ENCODE data around the gene RGCC. TPM values are rescaled to one million over a fixed set of nuclear protein-coding genes. Genes with fewer than 3 reads are reported as not detected.

The RGCC gene
- total RNA-seq, 1 experiment from 2014 or later = not detected

DNA sequence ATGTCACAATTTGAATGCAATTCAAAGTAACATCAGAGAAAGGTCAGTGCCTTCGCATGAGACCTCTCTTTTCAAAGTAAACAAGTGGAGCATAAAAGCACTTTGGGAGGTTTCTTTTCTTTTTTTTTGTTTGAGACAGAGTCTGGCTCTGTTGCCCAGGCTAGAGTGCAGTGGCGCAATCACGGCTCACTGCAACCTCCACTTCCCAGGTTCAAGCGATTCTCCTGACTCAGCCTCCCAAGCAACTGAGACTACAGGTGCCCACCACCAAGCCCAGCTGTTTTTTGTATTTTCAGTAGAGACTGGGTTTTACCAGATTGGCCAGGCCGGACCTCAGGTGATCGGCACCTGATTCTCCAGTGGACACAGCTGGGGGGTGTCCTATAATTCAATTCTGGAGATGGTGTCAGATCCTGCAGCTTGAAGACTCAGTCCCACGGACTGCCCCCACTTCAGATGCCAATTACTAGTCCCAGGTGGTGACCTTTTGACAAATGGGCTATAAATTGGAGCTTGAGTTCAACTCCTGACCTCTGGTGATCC, 57.6 kb downstream of the RGCC start:
- Histone ChIP-seq H2AK5ac (ENCODE audit: insufficient read length, low read length) (no peak overlapping the region), H4K20me1 (ENCODE audit: control insufficient read depth, insufficient read depth, insufficient read length) (no peaks in the 10 kb centered on the region), H3K4ac (ENCODE audit: low read depth, low read length) (no peak overlapping the region), H3K23ac (ENCODE audit: insufficient read length, low read depth, low read length) (no peak overlapping the region), H3K4me1 (ENCODE audit: insufficient read depth, low read length) (no peaks in the 10 kb centered on the region), H4K8ac (replicated peaks; ENCODE audit: insufficient read length, low read depth, low read length) (no peak overlapping the region), H3T11ph (ENCODE audit: low read length) (no peak overlapping the region), H3K56ac (ENCODE audit: insufficient read length, low read depth, low read length) (no peak overlapping the region), H3K27me3 (ENCODE audit: insufficient read depth, low read length) (no peaks in the 10 kb centered on the region), H3K27ac (ENCODE audit: insufficient read length, low read depth, low read length) (no peak overlapping the region), H2BK120ac (ENCODE audit: low read depth, low read length, poor library complexity, severe bottlenecking) (no peak overlapping the region), H3K4me2 (ENCODE audit: insufficient read depth, insufficient read length, low read length) (no peak overlapping the region), H3K14ac (ENCODE audit: insufficient read depth, low read length) (no peak overlapping the region), H3K9me3 (ENCODE audit: control insufficient read depth, low read depth, low read length) (no peaks in the 10 kb centered on the region), H2BK20ac (ENCODE audit: low read depth, low read length, poor library complexity, severe bottlenecking) (no peak overlapping the region), H2BK15ac (ENCODE audit: low read depth, low read length) (no peak overlapping the region; the same call in 1 of the 2 replicates), H4K5ac (ENCODE audit: insufficient read length, low read depth, low read length) (no peak overlapping the region), H3K79me2 (ENCODE audit: insufficient read depth, low read length) (no peaks in the 10 kb centered on the region), H2AFZ (ENCODE audit: low read length) (no peak overlapping the region), H3K79me1 (ENCODE audit: insufficient read depth, low read depth, low read length, poor library complexity, severe bottlenecking) (no peaks in the 10 kb centered on the region), H3K18ac (ENCODE audit: insufficient read length, low read depth, low read length) (no peak overlapping the region), H3K9ac (ENCODE audit: extremely low read depth, insufficient read length, low read length) (no peak overlapping the region), H2BK12ac (ENCODE audit: insufficient read length, low read depth, low read length) (no peak overlapping the region), H4K91ac (ENCODE audit: insufficient read length, low read depth, low read length) (no peak overlapping the region), H3K23me2 (ENCODE audit: insufficient read length, low read depth, low read length, poor library complexity, severe bottlenecking) (no peaks in the 10 kb centered on the region), H2BK5ac (ENCODE audit: insufficient read length, low read length) (no peak overlapping the region)
- TF ChIP-seq, protein P1, sequence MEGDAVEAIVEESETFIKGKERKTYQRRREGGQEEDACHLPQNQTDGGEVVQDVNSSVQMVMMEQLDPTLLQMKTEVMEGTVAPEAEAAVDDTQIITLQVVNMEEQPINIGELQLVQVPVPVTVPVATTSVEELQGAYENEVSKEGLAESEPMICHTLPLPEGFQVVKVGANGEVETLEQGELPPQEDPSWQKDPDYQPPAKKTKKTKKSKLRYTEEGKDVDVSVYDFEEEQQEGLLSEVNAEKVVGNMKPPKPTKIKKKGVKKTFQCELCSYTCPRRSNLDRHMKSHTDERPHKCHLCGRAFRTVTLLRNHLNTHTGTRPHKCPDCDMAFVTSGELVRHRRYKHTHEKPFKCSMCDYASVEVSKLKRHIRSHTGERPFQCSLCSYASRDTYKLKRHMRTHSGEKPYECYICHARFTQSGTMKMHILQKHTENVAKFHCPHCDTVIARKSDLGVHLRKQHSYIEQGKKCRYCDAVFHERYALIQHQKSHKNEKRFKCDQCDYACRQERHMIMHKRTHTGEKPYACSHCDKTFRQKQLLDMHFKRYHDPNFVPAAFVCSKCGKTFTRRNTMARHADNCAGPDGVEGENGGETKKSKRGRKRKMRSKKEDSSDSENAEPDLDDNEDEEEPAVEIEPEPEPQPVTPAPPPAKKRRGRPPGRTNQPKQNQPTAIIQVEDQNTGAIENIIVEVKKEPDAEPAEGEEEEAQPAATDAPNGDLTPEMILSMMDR (conservative IDR thresholded peaks at IDR 0.05) = no peak
- no peak for DNase-seq
- Mint-ChIP-seq H3K36me3 (ENCODE audit: insufficient read depth in 1 of 3, low read depth in 3 of 3) (peaks cover 0 to 4% (median 0%) of the 10 kb centered on the region in 3 experiments; a peak in 1 of 7 replicates), H3K4me3 (no peak overlapping the region), H3K9me3 (peaks cover 0 to 2% of the 10 kb centered on the region in 2 experiments; a peak in 2 of 5 replicates), H3K4me1 (peaks cover 0 to 3% of the 10 kb centered on the region in 2 experiments; a peak in 1 of 4 replicates), H3K27ac (no peak overlapping the region), H3K27me3 (ENCODE audit: low read depth) (peaks cover 2% of the 10 kb centered on the region)
- WGBS (ENCODE audit: extremely low coverage, insufficient read length, low lambda C conversion rate) = no CpG with 5 or more reads among the region's 7 CpGs

Data from H9 (cell line).